ENCODE results near the gene BUD23.
"Not testable (repeated sequence)": the region's sequence is repeated elsewhere in the genome, so short reads cannot be mapped to it uniquely, and the experiment has no call there.

Gene BUD23

GRCh38 chr7:73676062-73676461, 7.3 kb upstream of the BUD23 start:
- not testable (repeated sequence) for H3K9me3 Mint-ChIP-seq; H3K27ac Mint-ChIP-seq; DNase-seq; ATAC-seq (replicated peaks); H3K27me3 Mint-ChIP-seq; H3K4me3 Mint-ChIP-seq
- H3K36me3 Mint-ChIP-seq = peaks cover 12 to 23% of the 10 kb centered on the region in 2 donors
- H3K4me1 Mint-ChIP-seq = peaks cover 8 to 15% of the 10 kb centered on the region in 2 donors

- H3K4me3 Mint-ChIP-seq = no peak overlapping the region
- H3K27ac Mint-ChIP-seq = no peak overlapping the region
- ATAC-seq (replicated peaks) = no peak
Measured at GRCh38 chr7:73678862-73679261, 4.5 kb upstream of the BUD23 start.

GRCh38 chr7:73679709-73680108, 3.7 kb upstream of the BUD23 start:
- no peak for DNase-seq
- peaks cover 16 to 33% of the 10 kb centered on the region in 2 donors for H3K36me3 Mint-ChIP-seq
- no peak overlapping the region for H3K4me3 Mint-ChIP-seq
- H3K9me3 Mint-ChIP-seq = no peaks in the 10 kb centered on the region
- peaks cover 21 to 38% of the 10 kb centered on the region in 2 donors for H3K4me1 Mint-ChIP-seq
- H3K27ac Mint-ChIP-seq = no peak overlapping the region
- ATAC-seq (replicated peaks) = no peak
- no peaks in the 10 kb centered on the region for H3K27me3 Mint-ChIP-seq

More at GRCh38 chr7:73678862-73679261, 4.5 kb upstream of the BUD23 start:
- Mint-ChIP-seq H3K4me1 (peaks cover 19 to 35% of the 10 kb centered on the region in 2 donors), H3K27me3 (no peaks in the 10 kb centered on the region), H3K9me3 (no peaks in the 10 kb centered on the region), H3K36me3 (peaks cover 16 to 31% of the 10 kb centered on the region in 2 donors)
- no peak for DNase-seq

- H3K27me3 Mint-ChIP-seq = no peaks in the 10 kb centered on the region
- H3K27ac Mint-ChIP-seq = peak overlapping the region; percentile 37
- ATAC-seq (replicated peaks) (no peak), DNase-seq (no peak)
- H3K4me3 Mint-ChIP-seq = no peak overlapping the region
- no peaks in the 10 kb centered on the region for H3K9me3 Mint-ChIP-seq
- peaks cover 16 to 33% of the 10 kb centered on the region in 2 donors for H3K36me3 Mint-ChIP-seq
- peaks cover 22 to 38% of the 10 kb centered on the region in 2 donors for H3K4me1 Mint-ChIP-seq
Measured at GRCh38 chr7:73680501-73680900, 2.9 kb upstream of the BUD23 start.

GRCh38 chr7:73681031-73681430, 2.4 kb upstream of the BUD23 start:
- Mint-ChIP-seq H3K27me3 (no peaks in the 10 kb centered on the region), H3K9me3 (no peaks in the 10 kb centered on the region), H3K4me1 (peaks cover 22 to 39% of the 10 kb centered on the region in 2 donors), H3K27ac (peak overlapping the region; percentile 42), H3K4me3 (peak overlapping the region; percentile 53 to 98), H3K36me3 (peaks cover 16 to 34% of the 10 kb centered on the region in 2 donors)
- DNase-seq (no peak), ATAC-seq (replicated peaks) (no peak)

GRCh38 chr7:73682745-73683055, 697 bp upstream of the BUD23 start:
- DNase-seq = no peak
- peak overlapping the region; percentile 96 to 98 for H3K4me3 Mint-ChIP-seq
- H3K9me3 Mint-ChIP-seq = no peaks in the 10 kb centered on the region
- peak overlapping the region; percentile 99 for H3K27ac Mint-ChIP-seq
- peaks cover 22 to 37% of the 10 kb centered on the region in 2 donors for H3K36me3 Mint-ChIP-seq
- ATAC-seq (replicated peaks) = no peak
- H3K27me3 Mint-ChIP-seq = no peaks in the 10 kb centered on the region
- peaks cover 22 to 46% of the 10 kb centered on the region in 2 donors for H3K4me1 Mint-ChIP-seq

GRCh38 chr7:73683788-73684693, 644 bp downstream of the BUD23 start:
- H3K27ac Mint-ChIP-seq = peak overlapping the region; percentile 99
- no peaks in the 10 kb centered on the region for H3K9me3 Mint-ChIP-seq
- H3K4me1 Mint-ChIP-seq = peaks cover 24 to 53% of the 10 kb centered on the region in 2 donors
- ATAC-seq (replicated peaks) (peak; percentile 6 to 12), DNase-seq (no peak)
- H3K4me3 Mint-ChIP-seq = peak overlapping the region; percentile 96 to 98
- no peaks in the 10 kb centered on the region for H3K27me3 Mint-ChIP-seq
- peaks cover 24 to 35% of the 10 kb centered on the region in 2 donors for H3K36me3 Mint-ChIP-seq

GRCh38 chr7:73685311-73685710, 1.9 kb downstream of the BUD23 start:
- ATAC-seq (replicated peaks) = no peak
- H3K9me3 Mint-ChIP-seq = no peaks in the 10 kb centered on the region

GRCh38 chr7:73688288-73688687, 4.9 kb downstream of the BUD23 start:
- peaks cover 38 to 57% of the 10 kb centered on the region in 2 donors for H3K36me3 Mint-ChIP-seq
- H3K4me1 Mint-ChIP-seq = peaks cover 16 to 38% of the 10 kb centered on the region in 2 donors
- H3K27me3 Mint-ChIP-seq = no peaks in the 10 kb centered on the region
- no peak overlapping the region for H3K4me3 Mint-ChIP-seq
- H3K9me3 Mint-ChIP-seq = no peaks in the 10 kb centered on the region
- ATAC-seq (replicated peaks) (no peak), DNase-seq (no peak)
- H3K27ac Mint-ChIP-seq = no peak overlapping the region

More at GRCh38 chr7:73685311-73685710, 1.9 kb downstream of the BUD23 start:
- DNase-seq = no peak
- Mint-ChIP-seq H3K4me1 (peaks cover 26 to 58% of the 10 kb centered on the region in 2 donors), H3K27me3 (no peaks in the 10 kb centered on the region), H3K36me3 (peaks cover 32 to 46% of the 10 kb centered on the region in 2 donors), H3K4me3 (peak overlapping the region; percentile 32 to 52), H3K27ac (peak overlapping the region; percentile 65)

GRCh38 chr7:73690646-73691045, 7.2 kb downstream of the BUD23 start:
- Mint-ChIP-seq H3K27me3 (no peaks in the 10 kb centered on the region), H3K9me3 (no peaks in the 10 kb centered on the region), H3K27ac (no peak overlapping the region), H3K36me3 (peaks cover 50 to 64% of the 10 kb centered on the region in 2 donors), H3K4me3 (no peak overlapping the region), H3K4me1 (peaks cover 10 to 30% of the 10 kb centered on the region in 2 donors)
- no peak for ATAC-seq (replicated peaks)
- DNase-seq = no peak

- H3K27ac Mint-ChIP-seq = no peak overlapping the region
- no peaks in the 10 kb centered on the region for H3K9me3 Mint-ChIP-seq
- peaks cover 58 to 80% of the 10 kb centered on the region in 2 donors for H3K36me3 Mint-ChIP-seq
- H3K4me3 Mint-ChIP-seq = no peak overlapping the region
- no peak for ATAC-seq (replicated peaks)
- DNase-seq = no peak
- no peaks in the 10 kb centered on the region for H3K4me1 Mint-ChIP-seq
- peaks cover under 1 to 1% of the 10 kb centered on the region in 2 donors for H3K27me3 Mint-ChIP-seq
Measured at GRCh38 chr7:73696372-73696771, 13.0 kb downstream of the BUD23 start.

GRCh38 chr7:73698410-73698809, 15.0 kb downstream of the BUD23 start:
- Mint-ChIP-seq H3K36me3 (peaks cover 58 to 82% of the 10 kb centered on the region in 2 donors), H3K27ac (peak overlapping the region; percentile 56), H3K4me3 (no peak overlapping the region), H3K4me1 (peaks cover 5 to 6% of the 10 kb centered on the region in 2 donors), H3K9me3 (no peaks in the 10 kb centered on the region), H3K27me3 (peaks cover 12 to 19% of the 10 kb centered on the region in 2 donors)
- ATAC-seq (replicated peaks) (no peak), DNase-seq (no peak)

- peaks cover 54 to 79% of the 10 kb centered on the region in 2 donors for H3K36me3 Mint-ChIP-seq
- ATAC-seq (replicated peaks) = no peak
- no peak for DNase-seq
- no peak overlapping the region for H3K27ac Mint-ChIP-seq
- H3K27me3 Mint-ChIP-seq = peaks cover 12 to 22% of the 10 kb centered on the region in 2 donors
- no peak overlapping the region for H3K4me3 Mint-ChIP-seq
- H3K4me1 Mint-ChIP-seq = peaks cover 8 to 12% of the 10 kb centered on the region in 2 donors
- H3K9me3 Mint-ChIP-seq = no peaks in the 10 kb centered on the region
Measured at GRCh38 chr7:73699370-73700068, 16.1 kb downstream of the BUD23 start.

GRCh38 chr7:73700069-73700423, 16.6 kb downstream of the BUD23 start:
- H3K27me3 Mint-ChIP-seq = peaks cover 12 to 22% of the 10 kb centered on the region in 2 donors
- H3K4me1 Mint-ChIP-seq = peaks cover 8 to 12% of the 10 kb centered on the region in 2 donors
- peak overlapping the region; percentile 9 for H3K27ac Mint-ChIP-seq
- no peaks in the 10 kb centered on the region for H3K9me3 Mint-ChIP-seq
- no peak overlapping the region for H3K4me3 Mint-ChIP-seq
- H3K36me3 Mint-ChIP-seq = peaks cover 49 to 75% of the 10 kb centered on the region in 2 donors
- DNase-seq (no peak), ATAC-seq (replicated peaks) (no peak)
